H9 (cell line): ENCODE measurements around the gene RPN1. TPM values are rescaled to one million over a fixed set of nuclear protein-coding genes. Genes with fewer than 3 reads are reported as not detected.
"Not testable (repeated sequence)": the region's sequence is repeated elsewhere in the genome, so short reads cannot be mapped to it uniquely, and the experiment has no call there.

Source experiments
- DNase-seq: peaks from one replicate; pipeline ENCODE4 v3.0.0-alpha.2; 2017
- H2AFZ ChIP-seq: one replicate; pipeline ENCODE4 v1.6.1; 2013; ENCODE audit warnings: mild to moderate bottlenecking, low read length, control low read depth, moderate library complexity
- H2AK5ac ChIP-seq: 2 replicates; pipeline ENCODE4 v1.6.1; 2013; ENCODE audit warnings: low read length, control low read depth, mixed read lengths; ENCODE audit not compliant: insufficient read length
- H2BK120ac ChIP-seq: one replicate; pipeline ENCODE4 v1.6.1; 2013; ENCODE audit warnings: low read depth, mild to moderate bottlenecking, low read length, control low read depth, inconsistent platforms; ENCODE audit not compliant: poor library complexity, severe bottlenecking
- H2BK12ac ChIP-seq: 2 replicates; pipeline ENCODE4 v1.6.1; 2013; ENCODE audit warnings: low read length, control low read depth, mixed read lengths, low read depth; ENCODE audit not compliant: insufficient read length
- H2BK15ac ChIP-seq: 2 replicates; pipeline ENCODE4 v1.6.1; 2013; ENCODE audit warnings: low read depth, low read length, control low read depth
- H2BK20ac ChIP-seq: one replicate; pipeline ENCODE4 v1.6.1; 2013; ENCODE audit warnings: low read depth, mild to moderate bottlenecking, low read length, control low read depth, inconsistent platforms; ENCODE audit not compliant: poor library complexity, severe bottlenecking
- H2BK5ac ChIP-seq: 2 replicates; pipeline ENCODE4 v1.6.1; 2013; ENCODE audit warnings: low read length, control low read depth, mixed read lengths; ENCODE audit not compliant: insufficient read length
- H3K14ac ChIP-seq: 2 replicates; pipeline ENCODE4 v1.6.1; 2013; ENCODE audit warnings: low read length, control low read depth; ENCODE audit not compliant: insufficient read depth
- H3K18ac ChIP-seq: 2 replicates; pipeline ENCODE4 v1.6.1; 2013; ENCODE audit warnings: low read depth, mild to moderate bottlenecking, mixed read lengths, low read length, control low read depth; ENCODE audit not compliant: insufficient read length
- H3K23ac ChIP-seq: 2 replicates; pipeline ENCODE4 v1.6.1; 2013; ENCODE audit warnings: low read length, control low read depth, mixed read lengths, low read depth; ENCODE audit not compliant: insufficient read length
- H3K23me2 ChIP-seq: 2 replicates; pipeline ENCODE4 v1.6.1; 2013; ENCODE audit warnings: low read depth, mild to moderate bottlenecking, mixed read lengths, low read length, control low read depth; ENCODE audit not compliant: insufficient read length, poor library complexity, severe bottlenecking
- H3K27ac ChIP-seq: 2 replicates; pipeline ENCODE4 v1.5.1; 2013; ENCODE audit warnings: low read length, control low read depth, mixed read lengths, low read depth; ENCODE audit not compliant: insufficient read length
- H3K27me3 ChIP-seq: 2 replicates; pipeline ENCODE4 v1.6.1; 2013; ENCODE audit warnings: low read length, control low read depth, inconsistent platforms; ENCODE audit not compliant: insufficient read depth
- H3K4ac ChIP-seq: 2 replicates; pipeline ENCODE4 v1.6.1; 2013; ENCODE audit warnings: low read depth, mild to moderate bottlenecking, control low read depth, inconsistent platforms, low read length, moderate library complexity
- H3K4me1 ChIP-seq: 2 replicates; pipeline ENCODE4 v1.6.1; 2013; ENCODE audit warnings: low read length, control low read depth, inconsistent platforms; ENCODE audit not compliant: insufficient read depth
- H3K4me2 ChIP-seq: 2 replicates; pipeline ENCODE4 v1.6.1; 2013; ENCODE audit warnings: low read length, control low read depth, mixed read lengths; ENCODE audit not compliant: insufficient read length, insufficient read depth
- H3K56ac ChIP-seq: 2 replicates; pipeline ENCODE4 v1.6.1; 2013; ENCODE audit warnings: low read depth, mild to moderate bottlenecking, mixed read lengths, low read length, control low read depth; ENCODE audit not compliant: insufficient read length
- H3K79me1 ChIP-seq: 2 replicates; pipeline ENCODE4 v1.6.1; 2013; ENCODE audit warnings: low read depth, mild to moderate bottlenecking, moderate library complexity, low read length, control low read depth, inconsistent platforms; ENCODE audit not compliant: insufficient read depth, poor library complexity, severe bottlenecking
- H3K79me2 ChIP-seq: 2 replicates; pipeline ENCODE4 v1.6.1; 2013; ENCODE audit warnings: low read length, control low read depth, inconsistent platforms; ENCODE audit not compliant: insufficient read depth
- H3K9ac ChIP-seq: 2 replicates; pipeline ENCODE4 v1.6.1; 2013; ENCODE audit warnings: low read length, control low read depth, mixed read lengths; ENCODE audit not compliant: insufficient read length; ENCODE audit errors: extremely low read depth
- H3K9me3 ChIP-seq: one replicate; pipeline ENCODE4 v1.6.1; 2013; ENCODE audit warnings: low read depth, low read length, inconsistent platforms; ENCODE audit not compliant: control insufficient read depth
- H3T11ph ChIP-seq: one replicate; pipeline ENCODE4 v1.6.1; 2013; ENCODE audit warnings: mild to moderate bottlenecking, low read length, control low read depth, inconsistent platforms
- H4K20me1 ChIP-seq: one replicate; pipeline ENCODE4 v1.6.1; 2013; ENCODE audit not compliant: control insufficient read depth, insufficient read length, insufficient read depth
- H4K5ac ChIP-seq: 2 replicates; pipeline ENCODE4 v1.6.1; 2013; ENCODE audit warnings: low read depth, mild to moderate bottlenecking, mixed read lengths, low read length, control low read depth; ENCODE audit not compliant: insufficient read length
- H4K8ac ChIP-seq: replicated peaks from 2 replicates; pipeline ENCODE4 v1.6.1; 2013; ENCODE audit warnings: low read length, control low read depth, mixed read lengths, low read depth; ENCODE audit not compliant: insufficient read length
- H4K91ac ChIP-seq: 2 replicates; pipeline ENCODE4 v1.6.1; 2013; ENCODE audit warnings: low read depth, mild to moderate bottlenecking, moderate library complexity, mixed read lengths, low read length, control low read depth; ENCODE audit not compliant: insufficient read length
- H3K27ac Mint-ChIP-seq, 3 experiments: 2 replicates in 2 of 3; 3 replicates in 1 of 3; pipeline ENCODE4 v1.8.0; 2020 to 2021; ENCODE audit warnings: mixed read lengths in 3 of 3, mild to moderate bottlenecking in 1 of 3, moderate library complexity in 1 of 3
- H3K27me3 Mint-ChIP-seq: 2 replicates; pipeline ENCODE4 v1.8.0; 2021; ENCODE audit warnings: low read depth, mild to moderate bottlenecking, moderate library complexity, mixed read lengths
- H3K36me3 Mint-ChIP-seq, 3 experiments: 2 replicates in 2 of 3; 3 replicates in 1 of 3; pipeline ENCODE4 v1.8.0; 2020 to 2021; ENCODE audit warnings: low read depth in 3 of 3, mixed read lengths in 3 of 3; ENCODE audit not compliant: insufficient read depth in 1 of 3
- H3K4me1 Mint-ChIP-seq, 2 experiments: 2 replicates each; pipeline ENCODE4 v1.8.0; 2020; ENCODE audit warnings: mixed read lengths in 2 of 2
- H3K4me3 Mint-ChIP-seq, 2 experiments: 2 replicates in 1 of 2; 3 replicates in 1 of 2; pipeline ENCODE4 v1.8.0; 2020 to 2021; ENCODE audit warnings: mild to moderate bottlenecking in 2 of 2, mixed read lengths in 2 of 2, moderate library complexity in 1 of 2
- H3K9me3 Mint-ChIP-seq, 2 experiments: 2 replicates in 1 of 2; 3 replicates in 1 of 2; pipeline ENCODE4 v1.8.0; 2020; ENCODE audit warnings: mild to moderate bottlenecking in 2 of 2, mixed read lengths in 2 of 2, moderate library complexity in 1 of 2
- CTCF ChIP-seq: fragments of 200-600 bp; sonication (generic); conservative IDR thresholded peaks from 3 replicates; pipeline ENCODE4 v1.8.0; 2021; ENCODE audit warnings: antibody characterized with exemption, mild to moderate bottlenecking
- WGBS: extraction: QIAGEN DNeasy Blood & Tissue Kit; methylation state at CpG from one replicate; pipeline ENCODE4 v1.1.7; 2013; ENCODE audit warnings: missing lambda C conversion rate, low lambda C conversion rate, mixed read lengths; ENCODE audit not compliant: insufficient read length; ENCODE audit errors: extremely low coverage; 5-methylcytosine and 5-hydroxymethylcytosine counted together
- total RNA-seq: library from RNA; stranded (reverse); gene quantifications from 2 replicates; pipeline ENCODE4 v1.2.1, GENCODE V29; 2021

RPN1 gene
- total RNA-seq, 1 experiment from 2014 or later = 174 TPM

DNA sequence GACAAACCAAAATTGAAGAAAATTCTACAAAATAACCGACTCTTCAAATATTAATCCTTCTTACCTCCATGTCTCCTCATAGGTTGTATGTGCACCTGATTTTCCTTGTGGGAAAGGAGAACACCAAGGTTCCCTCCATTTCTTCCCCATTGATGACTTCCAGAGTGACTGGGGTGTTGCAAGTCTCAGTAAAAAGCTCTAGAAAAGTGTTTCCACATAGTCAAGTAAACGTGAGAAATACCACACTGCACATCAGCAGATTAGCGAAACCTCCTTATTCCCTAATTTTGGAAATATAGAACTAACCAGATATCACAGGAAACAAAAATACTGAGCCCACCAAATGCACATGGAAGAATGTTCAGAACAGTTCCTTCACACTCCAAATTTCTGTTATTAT lies 4.9 kb upstream of the RPN1 start:
- no peak overlapping the region for H3K14ac ChIP-seq
- H3K4me1 ChIP-seq = no peaks in the 10 kb centered on the region
- H3K27ac ChIP-seq = no peak overlapping the region
- H3K4me3 Mint-ChIP-seq = no peak overlapping the region
- H4K91ac ChIP-seq = no peak overlapping the region
- H2BK15ac ChIP-seq = no peak overlapping the region
- H2AK5ac ChIP-seq = no peak overlapping the region
- no CpG with 5 or more reads among the region's 3 CpGs for WGBS
- peaks cover 0 to 2% (median 0%) of the 10 kb centered on the region in 3 experiments; a peak in 2 of 7 replicates for H3K36me3 Mint-ChIP-seq
- no peak overlapping the region for H3K18ac ChIP-seq
- no peak overlapping the region for H3K27ac Mint-ChIP-seq
- H2BK20ac ChIP-seq = no peak overlapping the region
- H3K79me1 ChIP-seq = no peaks in the 10 kb centered on the region
- no peak for TF ChIP-seq CTCF
- no peak overlapping the region for H4K5ac ChIP-seq
- no peak overlapping the region for H2BK5ac ChIP-seq
- H3K27me3 Mint-ChIP-seq = no peaks in the 10 kb centered on the region; the same call in none of the 2 replicates
- no peak overlapping the region for H3K56ac ChIP-seq
- no peaks in the 10 kb centered on the region for H3K23me2 ChIP-seq
- H3T11ph ChIP-seq = no peak overlapping the region
- H3K4me2 ChIP-seq = no peak overlapping the region
- no peak overlapping the region for H3K23ac ChIP-seq
- H3K4ac ChIP-seq = no peak overlapping the region
- no peak overlapping the region for H4K8ac ChIP-seq
- H2AFZ ChIP-seq = no peak overlapping the region
- peaks cover under 1% of the 10 kb centered on the region; the same call in 1 of the 2 replicates for H3K79me2 ChIP-seq
- no peak for DNase-seq
- H3K9me3 ChIP-seq = no peaks in the 10 kb centered on the region
- no peak overlapping the region for H2BK120ac ChIP-seq
- no peak overlapping the region for H3K9ac ChIP-seq
- H2BK12ac ChIP-seq = no peak overlapping the region
- H4K20me1 ChIP-seq = no peaks in the 10 kb centered on the region
- peaks cover 0 to 4% of the 10 kb centered on the region in 2 experiments; a peak in 2 of 4 replicates for H3K4me1 Mint-ChIP-seq
- peaks cover 3 to 8% of the 10 kb centered on the region in 2 experiments; a peak in 4 of 5 replicates for H3K9me3 Mint-ChIP-seq
- no peaks in the 10 kb centered on the region for H3K27me3 ChIP-seq

- not testable (repeated sequence) for H3K23ac ChIP-seq, H2BK12ac ChIP-seq, H3K4me2 ChIP-seq, H4K20me1 ChIP-seq, H3K14ac ChIP-seq, H4K8ac ChIP-seq, H3K4me1 ChIP-seq, H3K18ac ChIP-seq, H3K4ac ChIP-seq, H2AFZ ChIP-seq, H2AK5ac ChIP-seq, H4K91ac ChIP-seq, H3T11ph ChIP-seq, H3K36me3 Mint-ChIP-seq, H3K27me3 ChIP-seq, H3K9ac ChIP-seq, H3K4me3 Mint-ChIP-seq, H3K27ac ChIP-seq, H3K9me3 ChIP-seq, H3K27me3 Mint-ChIP-seq, H3K56ac ChIP-seq, H2BK120ac ChIP-seq, H3K9me3 Mint-ChIP-seq, H2BK5ac ChIP-seq, H3K23me2 ChIP-seq, H3K79me1 ChIP-seq, H4K5ac ChIP-seq, H2BK15ac ChIP-seq, H2BK20ac ChIP-seq, DNase-seq
- peaks cover 4 to 10% of the 10 kb centered on the region in 2 experiments for H3K4me1 Mint-ChIP-seq
- no CpG with 5 or more reads among the region's 24 CpGs for WGBS
- H3K27ac Mint-ChIP-seq = peak overlapping the region in 1 of 3 experiments; percentile 15; a peak in 1 of 7 replicates
- peaks cover 11% of the 10 kb centered on the region; the same call in 1 of the 2 replicates for H3K79me2 ChIP-seq
These were observed 3.6 kb upstream of the RPN1 start for GRCh38 chr3:128653993-128654805.
